ENCODE data around the gene RNF150. TPM values are rescaled to one million over a fixed set of nuclear protein-coding genes. Genes with fewer than 3 reads are reported as not detected.
"Not testable (repeated sequence)": the region's sequence is repeated elsewhere in the genome, so short reads cannot be mapped to it uniquely, and the experiment has no call there.

RNF150 gene
- total RNA-seq, 4 donors from 2014 or later, result 9.7 to 58.2 (median 36.6) TPM

DNA sequence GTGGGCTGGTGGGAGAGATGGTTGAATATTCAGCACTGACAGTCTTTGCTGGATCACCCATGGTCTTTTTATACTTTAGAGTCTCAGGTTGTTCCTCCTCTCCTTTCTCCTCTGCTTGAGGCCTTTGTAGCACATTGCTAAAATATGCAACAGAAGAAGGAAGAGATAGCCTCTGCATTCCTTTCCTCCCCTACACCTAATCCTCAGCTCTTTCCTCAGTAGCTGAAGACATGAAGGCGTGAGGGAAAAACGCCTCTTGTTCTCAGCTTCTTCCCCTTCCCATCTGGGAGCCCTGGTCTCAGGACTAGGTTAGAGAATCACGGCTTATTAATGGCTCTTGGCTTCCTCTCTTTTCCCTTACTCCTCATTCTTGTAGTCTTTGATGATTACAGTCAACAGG lies 76.8 kb downstream of the RNF150 start:
- DNase-seq, result no peak
- no peak overlapping the region for H3K27ac ChIP-seq
- H3K9me3 ChIP-seq, result no peaks in the 10 kb centered on the region
- no peak for TF ChIP-seq POLR2A (IDR thresholded peaks at IDR 0.05)
- TF ChIP-seq, protein P1, sequence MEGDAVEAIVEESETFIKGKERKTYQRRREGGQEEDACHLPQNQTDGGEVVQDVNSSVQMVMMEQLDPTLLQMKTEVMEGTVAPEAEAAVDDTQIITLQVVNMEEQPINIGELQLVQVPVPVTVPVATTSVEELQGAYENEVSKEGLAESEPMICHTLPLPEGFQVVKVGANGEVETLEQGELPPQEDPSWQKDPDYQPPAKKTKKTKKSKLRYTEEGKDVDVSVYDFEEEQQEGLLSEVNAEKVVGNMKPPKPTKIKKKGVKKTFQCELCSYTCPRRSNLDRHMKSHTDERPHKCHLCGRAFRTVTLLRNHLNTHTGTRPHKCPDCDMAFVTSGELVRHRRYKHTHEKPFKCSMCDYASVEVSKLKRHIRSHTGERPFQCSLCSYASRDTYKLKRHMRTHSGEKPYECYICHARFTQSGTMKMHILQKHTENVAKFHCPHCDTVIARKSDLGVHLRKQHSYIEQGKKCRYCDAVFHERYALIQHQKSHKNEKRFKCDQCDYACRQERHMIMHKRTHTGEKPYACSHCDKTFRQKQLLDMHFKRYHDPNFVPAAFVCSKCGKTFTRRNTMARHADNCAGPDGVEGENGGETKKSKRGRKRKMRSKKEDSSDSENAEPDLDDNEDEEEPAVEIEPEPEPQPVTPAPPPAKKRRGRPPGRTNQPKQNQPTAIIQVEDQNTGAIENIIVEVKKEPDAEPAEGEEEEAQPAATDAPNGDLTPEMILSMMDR (IDR thresholded peaks at IDR 0.05), result no peak
- no peak overlapping the region for H3K4me3 ChIP-seq
- H3K36me3 ChIP-seq, result no peaks in the 10 kb centered on the region
- intact Hi-C loops (cut with DNase I; ENCODE audit: low total_unique reads), result no loop called here
- H3K27me3 ChIP-seq, result no peaks in the 10 kb centered on the region
- H3K4me1 ChIP-seq, result no peaks in the 10 kb centered on the region

DNA sequence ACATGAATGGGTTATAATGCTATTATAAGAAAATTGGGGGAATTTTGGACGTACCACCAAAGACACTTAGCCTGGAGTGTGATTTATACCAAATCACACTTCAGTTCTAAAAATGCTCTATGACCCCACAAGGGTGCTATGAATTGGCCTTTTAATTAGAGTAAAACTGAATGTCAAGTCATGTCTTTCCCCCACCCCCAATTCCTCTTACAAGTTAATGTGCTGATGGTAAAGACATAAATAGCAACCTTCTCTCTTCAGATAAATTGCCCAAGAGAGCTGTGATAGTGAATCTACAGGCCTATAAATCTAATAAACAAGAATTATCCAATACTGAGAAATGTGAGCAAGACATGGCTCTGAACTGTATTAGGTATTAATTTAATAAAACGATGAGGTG lies 78.8 kb downstream of the RNF150 start:
- intact Hi-C loops (cut with DNase I; ENCODE audit: low total_unique reads), result no loop called here
- H3K4me3 ChIP-seq, result no peak overlapping the region
- no peak for DNase-seq
- H3K9me3 ChIP-seq, result no peaks in the 10 kb centered on the region
- H3K36me3 ChIP-seq, result no peaks in the 10 kb centered on the region
- no peaks in the 10 kb centered on the region for H3K27me3 ChIP-seq
- no peak overlapping the region for H3K27ac ChIP-seq
- no peaks in the 10 kb centered on the region for H3K4me1 ChIP-seq
- no peak for TF ChIP-seq POLR2A (IDR thresholded peaks at IDR 0.05)
- TF ChIP-seq, protein P1 (IDR thresholded peaks at IDR 0.05), result no peak

DNA sequence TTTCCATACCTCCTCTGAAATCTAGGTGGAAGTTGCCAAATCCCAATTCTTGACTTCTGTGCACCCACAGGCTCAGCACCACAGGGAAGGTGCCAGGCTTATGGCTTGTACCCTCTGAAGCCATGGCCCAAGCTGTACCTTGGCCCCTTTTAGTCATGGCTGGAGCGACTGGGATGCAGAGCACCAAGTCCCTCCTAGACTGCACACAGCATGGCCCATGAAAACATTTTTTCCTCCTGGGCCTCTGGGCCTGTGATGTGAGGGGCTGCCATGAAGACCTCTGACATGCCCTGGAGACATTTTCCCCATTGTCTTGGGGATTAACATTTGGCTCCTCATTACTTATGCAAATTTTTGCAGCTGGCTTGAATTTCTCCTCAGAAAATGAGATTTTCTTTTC lies 82.3 kb downstream of the RNF150 start:
- intact Hi-C loops (cut with DNase I; ENCODE audit: low total_unique reads); H3K4me3 ChIP-seq; H3K4me1 ChIP-seq; H3K9me3 ChIP-seq; H3K27me3 ChIP-seq; DNase-seq; H3K36me3 ChIP-seq; H3K27ac ChIP-seq: not testable (repeated sequence)

DNA sequence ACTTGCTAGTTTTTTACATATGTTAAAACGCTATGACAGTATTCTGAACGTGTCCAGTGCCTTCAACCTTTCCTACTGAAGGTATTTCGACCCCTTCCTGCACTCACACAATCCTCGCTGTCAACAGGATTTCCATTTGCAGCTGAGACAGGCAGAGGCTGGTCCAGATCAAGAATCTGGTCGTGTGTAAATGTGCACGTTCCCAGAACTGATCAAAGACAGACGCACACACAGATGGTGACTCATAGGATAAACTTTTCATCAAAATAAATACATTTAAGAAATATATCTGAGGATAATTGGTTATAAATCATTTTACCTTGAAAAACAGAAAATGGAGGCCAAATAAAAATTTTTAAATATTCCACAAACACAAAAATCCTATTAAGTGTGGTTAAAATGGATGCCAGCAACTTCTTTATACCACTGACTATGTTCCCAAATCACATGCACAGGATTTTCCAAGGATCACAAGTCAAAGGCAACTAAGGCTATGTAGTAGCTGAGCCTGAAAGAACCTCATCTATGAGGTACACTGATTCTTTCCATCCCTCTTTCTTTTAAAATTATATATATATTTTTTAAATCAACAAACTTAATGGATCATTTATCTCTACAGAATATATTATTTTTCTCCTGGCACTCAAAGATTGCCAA lies 85.9 kb downstream of the RNF150 start:
- Histone ChIP-seq H3K36me3 (no peaks in the 10 kb centered on the region), H3K4me1 (no peaks in the 10 kb centered on the region), H3K27ac (no peak overlapping the region), H3K4me3 (no peak overlapping the region), H3K9me3 (no peaks in the 10 kb centered on the region), H3K27me3 (no peaks in the 10 kb centered on the region)
- no peak for DNase-seq
- no peak for TF ChIP-seq POLR2A (IDR thresholded peaks at IDR 0.05)
- TF ChIP-seq, protein P1 (IDR thresholded peaks at IDR 0.05), result no peak
- intact Hi-C loops (cut with DNase I; ENCODE audit: low total_unique reads), result no loop called here

DNA sequence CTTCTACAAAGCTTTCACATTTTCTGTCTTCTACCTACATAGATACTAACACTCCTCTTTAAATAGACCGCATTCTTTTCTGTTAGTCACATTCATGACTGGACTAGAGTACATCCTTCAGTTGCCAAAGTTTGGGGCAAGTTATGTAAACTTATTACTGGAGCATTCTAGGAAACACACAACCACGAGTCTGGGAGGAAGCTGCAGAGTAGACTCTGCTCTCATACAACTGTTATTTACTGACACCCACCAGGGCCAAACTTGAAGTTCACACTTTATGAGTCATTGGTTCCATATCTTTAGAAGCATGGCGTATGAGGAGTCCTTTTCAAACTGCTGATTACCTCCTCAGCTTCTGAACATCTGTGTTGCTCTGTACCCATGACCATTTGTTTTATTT lies 87.0 kb downstream of the RNF150 start:
- Histone ChIP-seq H3K4me3 (no peak overlapping the region), H3K27ac (peak overlapping the region in 1 of 2 donors; percentile 7), H3K4me1 (no peaks in the 10 kb centered on the region), H3K36me3 (no peaks in the 10 kb centered on the region), H3K9me3 (no peaks in the 10 kb centered on the region), H3K27me3 (no peaks in the 10 kb centered on the region)
- peak in 1 of 2 donors; percentile 25 for DNase-seq
- TF ChIP-seq, protein P1 (IDR thresholded peaks at IDR 0.05), result no peak
- TF ChIP-seq POLR2A (IDR thresholded peaks at IDR 0.05), result no peak
- intact Hi-C loops (cut with DNase I; ENCODE audit: low total_unique reads), result no loop called here

DNA sequence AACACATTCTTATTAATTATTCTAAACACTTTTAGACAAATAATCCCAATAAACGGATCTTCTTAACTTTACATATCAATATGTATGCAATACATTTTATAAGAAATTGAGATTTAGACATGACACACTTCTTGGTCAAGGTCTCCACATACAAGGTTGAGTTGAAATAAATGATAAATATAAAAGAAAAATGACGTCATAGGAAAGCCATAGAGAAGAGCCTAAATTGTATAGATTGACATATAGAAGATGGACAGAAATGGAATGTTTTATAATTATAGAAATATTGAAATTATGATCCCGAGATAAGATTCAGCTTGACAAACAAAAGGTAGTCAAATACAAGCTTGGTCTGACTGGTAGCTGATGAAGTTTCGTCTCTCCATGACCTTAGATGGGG lies 87.4 kb downstream of the RNF150 start:
- H3K36me3 ChIP-seq, result no peaks in the 10 kb centered on the region
- H3K4me3 ChIP-seq, result no peak overlapping the region
- H3K4me1 ChIP-seq, result no peaks in the 10 kb centered on the region
- H3K27ac ChIP-seq, result peak overlapping the region in 1 of 2 donors; percentile 7
- intact Hi-C loops (cut with DNase I; ENCODE audit: low total_unique reads), result no loop called here
- TF ChIP-seq, protein P1 (IDR thresholded peaks at IDR 0.05), result no peak
- DNase-seq, result no peak
- no peaks in the 10 kb centered on the region for H3K9me3 ChIP-seq
- no peaks in the 10 kb centered on the region for H3K27me3 ChIP-seq

Data from uterus (tissue), 4 donors.